Measurements from ENCODE around the gene ARHGAP15.

ARHGAP15 gene

GRCh38 chr2:143254110-143254509, 124.9 kb downstream of the ARHGAP15 start:
- no peak overlapping the region for H3K4me3 ChIP-seq (ENCODE audit: low read depth, low read length)
- no peaks in the 10 kb centered on the region for H3K27me3 ChIP-seq (ENCODE audit: insufficient read depth, low read depth, severe bottlenecking)
- no peak for DNase-seq
- no peaks in the 10 kb centered on the region for H3K9me3 ChIP-seq (ENCODE audit: severe bottlenecking)
- H3K36me3 ChIP-seq, result no peaks in the 10 kb centered on the region
- H3K27ac ChIP-seq, result no peak overlapping the region
- TF ChIP-seq CTCF (IDR thresholded peaks at IDR 0.05; ENCODE audit: low read depth, low read length), result no peak

- H3K27me3 ChIP-seq (ENCODE audit: insufficient read depth, low read depth, severe bottlenecking), result no peaks in the 10 kb centered on the region
- no peaks in the 10 kb centered on the region for H3K36me3 ChIP-seq
- no peak overlapping the region for H3K27ac ChIP-seq
- no peaks in the 10 kb centered on the region for H3K9me3 ChIP-seq (ENCODE audit: severe bottlenecking)
- no peak for DNase-seq
- H3K4me3 ChIP-seq (ENCODE audit: low read depth, low read length), result no peak overlapping the region
- no peak for TF ChIP-seq CTCF (IDR thresholded peaks at IDR 0.05; ENCODE audit: low read depth, low read length)
Measured at GRCh38 chr2:143255086-143255485, 125.9 kb downstream of the ARHGAP15 start.

GRCh38 chr2:143255899-143256298, 126.7 kb downstream of the ARHGAP15 start:
- Histone ChIP-seq H3K27me3 (ENCODE audit: insufficient read depth, low read depth, severe bottlenecking) (no peaks in the 10 kb centered on the region), H3K9me3 (ENCODE audit: severe bottlenecking) (no peaks in the 10 kb centered on the region), H3K4me3 (ENCODE audit: low read depth, low read length) (no peak overlapping the region), H3K27ac (no peak overlapping the region), H3K36me3 (no peaks in the 10 kb centered on the region)
- no peak for TF ChIP-seq CTCF (IDR thresholded peaks at IDR 0.05; ENCODE audit: low read depth, low read length)
- DNase-seq, result no peak

- Histone ChIP-seq H3K27ac (no peak overlapping the region), H3K4me3 (ENCODE audit: low read depth, low read length) (no peak overlapping the region), H3K27me3 (ENCODE audit: insufficient read depth, low read depth, severe bottlenecking) (no peaks in the 10 kb centered on the region), H3K9me3 (ENCODE audit: severe bottlenecking) (no peaks in the 10 kb centered on the region), H3K36me3 (no peaks in the 10 kb centered on the region)
- no peak for TF ChIP-seq CTCF (IDR thresholded peaks at IDR 0.05; ENCODE audit: low read depth, low read length)
- no peak for DNase-seq
Measured at GRCh38 chr2:143258126-143258892, 129.1 kb downstream of the ARHGAP15 start.

- no peaks in the 10 kb centered on the region for H3K9me3 ChIP-seq (ENCODE audit: severe bottlenecking)
- H3K4me3 ChIP-seq (ENCODE audit: low read depth, low read length), result no peak overlapping the region
- DNase-seq, result peak; percentile 60
- no peak overlapping the region for H3K27ac ChIP-seq
- no peaks in the 10 kb centered on the region for H3K36me3 ChIP-seq
- peak; percentile 61 for TF ChIP-seq CTCF (IDR thresholded peaks at IDR 0.05; ENCODE audit: low read depth, low read length)
- no peaks in the 10 kb centered on the region for H3K27me3 ChIP-seq (ENCODE audit: insufficient read depth, low read depth, severe bottlenecking)
Measured at GRCh38 chr2:143259368-143259958, 130.2 kb downstream of the ARHGAP15 start.
